Measurements from ENCODE around the gene TCF12. TPM values are rescaled to one million over a fixed set of nuclear protein-coding genes. Genes with fewer than 3 reads are reported as not detected.
A peak's percentile ranks its signal among the peaks of the same experiment; 100 is the strongest.

The TCF12 gene
- total RNA-seq, 4 donors from 2014 or later, result 108 to 177 (median 148) TPM

DNA sequence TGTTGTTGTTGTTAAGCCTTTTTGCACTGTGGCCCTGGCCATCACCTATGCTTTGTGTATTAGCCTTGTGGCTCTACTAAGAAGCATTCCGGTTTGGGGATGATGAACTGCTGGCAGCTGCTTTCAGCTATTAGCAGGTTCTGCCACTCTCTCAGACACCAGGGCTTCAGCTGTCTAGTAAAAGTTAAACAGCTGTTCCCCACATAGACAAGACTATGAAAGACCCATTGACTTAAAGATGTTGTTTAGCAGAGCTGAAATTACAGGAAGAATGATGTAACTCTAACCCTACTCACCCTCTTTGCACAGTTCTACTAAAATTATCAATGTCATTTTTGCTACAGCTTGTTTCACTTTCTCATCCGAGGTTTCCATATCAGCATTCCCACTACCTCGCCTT is 326.7 kb downstream of the TCF12 start:
- intact Hi-C loops (cut with DNase I), result no loop called here
- no peak for TF ChIP-seq POLR2A (IDR thresholded peaks at IDR 0.05; ENCODE audit: low read depth)
- TF ChIP-seq, protein P1, sequence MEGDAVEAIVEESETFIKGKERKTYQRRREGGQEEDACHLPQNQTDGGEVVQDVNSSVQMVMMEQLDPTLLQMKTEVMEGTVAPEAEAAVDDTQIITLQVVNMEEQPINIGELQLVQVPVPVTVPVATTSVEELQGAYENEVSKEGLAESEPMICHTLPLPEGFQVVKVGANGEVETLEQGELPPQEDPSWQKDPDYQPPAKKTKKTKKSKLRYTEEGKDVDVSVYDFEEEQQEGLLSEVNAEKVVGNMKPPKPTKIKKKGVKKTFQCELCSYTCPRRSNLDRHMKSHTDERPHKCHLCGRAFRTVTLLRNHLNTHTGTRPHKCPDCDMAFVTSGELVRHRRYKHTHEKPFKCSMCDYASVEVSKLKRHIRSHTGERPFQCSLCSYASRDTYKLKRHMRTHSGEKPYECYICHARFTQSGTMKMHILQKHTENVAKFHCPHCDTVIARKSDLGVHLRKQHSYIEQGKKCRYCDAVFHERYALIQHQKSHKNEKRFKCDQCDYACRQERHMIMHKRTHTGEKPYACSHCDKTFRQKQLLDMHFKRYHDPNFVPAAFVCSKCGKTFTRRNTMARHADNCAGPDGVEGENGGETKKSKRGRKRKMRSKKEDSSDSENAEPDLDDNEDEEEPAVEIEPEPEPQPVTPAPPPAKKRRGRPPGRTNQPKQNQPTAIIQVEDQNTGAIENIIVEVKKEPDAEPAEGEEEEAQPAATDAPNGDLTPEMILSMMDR (IDR thresholded peaks at IDR 0.05), result no peak
- no peak for TF ChIP-seq POLR2AphosphoS5 (IDR thresholded peaks at IDR 0.05)
- TF ChIP-seq EP300 (IDR thresholded peaks at IDR 0.05), result no peak
- Histone ChIP-seq H3K36me3 (peaks cover 0 to 42% (median 12%) of the 10 kb centered on the region in 4 donors), H3K9me3 (no peaks in the 10 kb centered on the region), H3K4me3 (no peak overlapping the region), H3K27ac (replicated peaks in 1 of 4) (peak overlapping the region in 1 of 4 donors; percentile 30), H3K4me1 (peaks cover 0 to 4% (median 0%) of the 10 kb centered on the region in 4 donors), H3K27me3 (no peaks in the 10 kb centered on the region)
- 38% methylated on average over 3 of the region's 3 CpGs for WGBS
- DNase-seq (ENCODE audit: extremely low spot score), result no peak

GRCh38 chr15:57245714-57246113 is 327.3 kb downstream of the TCF12 start:
- Histone ChIP-seq H3K27me3 (no peaks in the 10 kb centered on the region), H3K27ac (replicated peaks in 1 of 4) (peak overlapping the region in 1 of 4 donors; percentile 7), H3K9me3 (no peaks in the 10 kb centered on the region), H3K36me3 (peaks cover 0 to 48% (median 12%) of the 10 kb centered on the region in 4 donors), H3K4me1 (peaks cover 0 to 4% (median 0%) of the 10 kb centered on the region in 4 donors), H3K4me3 (no peak overlapping the region)
- DNase-seq (ENCODE audit: extremely low spot score), result no peak
- TF ChIP-seq POLR2A (IDR thresholded peaks at IDR 0.05; ENCODE audit: low read depth), result no peak
- no peak for TF ChIP-seq POLR2AphosphoS5 (IDR thresholded peaks at IDR 0.05)
- TF ChIP-seq, protein P1 (IDR thresholded peaks at IDR 0.05), result no peak
- no peak for TF ChIP-seq EP300 (IDR thresholded peaks at IDR 0.05)
- intact Hi-C loops (cut with DNase I), result no loop called here
- 90% methylated on average over 1 of the region's 1 CpG for WGBS

DNA sequence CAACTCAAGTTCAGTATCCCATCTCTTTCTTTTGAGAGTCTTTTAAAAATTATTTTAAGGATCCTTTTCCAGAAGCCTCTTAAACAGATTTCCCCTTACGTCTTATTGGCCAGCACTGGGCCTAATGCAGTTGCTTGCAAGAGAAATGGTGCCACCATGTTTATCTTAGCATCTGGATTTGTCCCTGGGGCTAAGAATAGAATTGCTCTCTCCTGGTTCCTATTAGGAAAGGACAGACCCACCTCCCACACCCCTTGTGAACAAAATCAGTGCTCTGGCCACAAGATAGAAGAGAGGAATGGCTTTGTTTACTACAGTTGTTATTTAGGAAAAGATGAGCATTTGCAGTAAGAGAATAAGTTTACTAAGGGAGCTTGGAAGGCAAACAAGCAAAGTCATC is 329.6 kb downstream of the TCF12 start:
- intact Hi-C loops (cut with DNase I), result no loop called here
- Histone ChIP-seq H3K9me3 (no peaks in the 10 kb centered on the region), H3K4me3 (no peak overlapping the region), H3K27ac (replicated peaks in 1 of 4) (no peak overlapping the region), H3K4me1 (peaks cover 0 to 7% (median 2%) of the 10 kb centered on the region in 4 donors), H3K27me3 (no peaks in the 10 kb centered on the region), H3K36me3 (peaks cover 0 to 58% (median 15%) of the 10 kb centered on the region in 4 donors)
- TF ChIP-seq POLR2A (IDR thresholded peaks at IDR 0.05; ENCODE audit: low read depth) (no peak), EP300 (IDR thresholded peaks at IDR 0.05) (no peak), POLR2AphosphoS5 (IDR thresholded peaks at IDR 0.05) (no peak)
- TF ChIP-seq, protein P1 (IDR thresholded peaks at IDR 0.05), result no peak
- DNase-seq (ENCODE audit: extremely low spot score), result no peak
- 100% methylated on average over 1 of the region's 1 CpG for WGBS

- Histone ChIP-seq H3K36me3 (peaks cover 0 to 63% (median 18%) of the 10 kb centered on the region in 4 donors), H3K4me3 (no peak overlapping the region), H3K27me3 (no peaks in the 10 kb centered on the region), H3K4me1 (peaks cover 0 to 8% (median 3%) of the 10 kb centered on the region in 4 donors), H3K27ac (replicated peaks in 1 of 4) (no peak overlapping the region), H3K9me3 (no peaks in the 10 kb centered on the region)
- TF ChIP-seq EP300 (IDR thresholded peaks at IDR 0.05), result no peak
- no peak for TF ChIP-seq POLR2AphosphoS5 (IDR thresholded peaks at IDR 0.05)
- TF ChIP-seq, protein P1 (IDR thresholded peaks at IDR 0.05), result no peak
- no peak for TF ChIP-seq POLR2A (IDR thresholded peaks at IDR 0.05; ENCODE audit: low read depth)
- intact Hi-C loops (cut with DNase I), result no loop called here
- no peak for DNase-seq (ENCODE audit: extremely low spot score)
These were observed 332.9 kb downstream of the TCF12 start for GRCh38 chr15:57251308-57251707.

DNA sequence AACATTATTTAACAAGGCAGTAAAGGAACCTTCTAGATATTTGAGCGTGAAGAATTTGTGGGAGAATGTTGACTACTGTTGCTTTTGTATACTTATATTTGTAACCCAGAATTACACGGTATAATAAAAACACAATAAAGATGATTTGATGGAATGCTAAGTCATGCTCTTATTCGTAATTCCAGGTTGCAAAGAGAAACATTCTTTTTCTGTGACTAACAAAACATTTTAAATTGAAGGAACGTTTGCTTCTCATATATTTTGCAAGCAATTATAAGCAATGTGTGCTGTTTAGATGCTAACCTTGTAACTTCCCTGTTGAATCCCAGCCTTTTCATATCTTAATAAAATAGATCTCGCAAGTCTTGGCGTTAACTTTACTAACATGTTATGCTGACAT is 333.5 kb downstream of the TCF12 start:
- H3K27ac ChIP-seq (replicated peaks in 1 of 4), result no peak overlapping the region
- intact Hi-C loops (cut with DNase I), result no loop called here
- peaks cover 0 to 59% (median 14%) of the 10 kb centered on the region in 4 donors for H3K36me3 ChIP-seq
- no peak for DNase-seq (ENCODE audit: extremely low spot score)
- no peak for TF ChIP-seq POLR2AphosphoS5 (IDR thresholded peaks at IDR 0.05)
- TF ChIP-seq EP300 (IDR thresholded peaks at IDR 0.05), result no peak
- TF ChIP-seq POLR2A (IDR thresholded peaks at IDR 0.05; ENCODE audit: low read depth), result no peak
- TF ChIP-seq, protein P1 (IDR thresholded peaks at IDR 0.05), result no peak
- H3K27me3 ChIP-seq, result no peaks in the 10 kb centered on the region
- WGBS, result 66% methylated on average over 6 of the region's 6 CpGs
- no peak overlapping the region for H3K4me3 ChIP-seq
- no peaks in the 10 kb centered on the region for H3K9me3 ChIP-seq
- peaks cover 0 to 8% (median 3%) of the 10 kb centered on the region in 4 donors for H3K4me1 ChIP-seq

Data from esophagus muscularis mucosa (tissue), 4 donors.